Measurements from ENCODE around the gene ZNF219. TPM values are rescaled to one million over a fixed set of nuclear protein-coding genes. Genes with fewer than 3 reads are reported as not detected.

ZNF219 gene
- total and polyA plus RNA-seq, 2 of the 13 experiments (the other 11 are each of a cell fraction or from before 2014, with no cell fraction given) = 34.5 to 36.6 TPM

- TF ChIP-seq PRDM4 (CRISPR knock-in tag; IDR thresholded peaks at IDR 0.05; ENCODE audit: borderline replicate concordance) = no peak
- peak; percentile 84 for TF ChIP-seq HDAC2 (CRISPR knock-in tag; IDR thresholded peaks at IDR 0.05)
- TF ChIP-seq ZBTB46 (CRISPR knock-in tag; IDR thresholded peaks at IDR 0.05; ENCODE audit: borderline replicate concordance) = 0 out of 2 replicates have a peak, but pooled peaks have one; percentile 36
- TF ChIP-seq KDM2A (CRISPR knock-in tag; IDR thresholded peaks at IDR 0.05; ENCODE audit: borderline replicate concordance, low read depth) = peak; percentile 99
- no peak for TF ChIP-seq SNRNP70 (IDR thresholded peaks at IDR 0.05; ENCODE audit: low read depth, low read length)
- 0 out of 2 replicates have a peak, but pooled peaks have one; percentile 26 for TF ChIP-seq DPF2 (CRISPR knock-in tag; IDR thresholded peaks at IDR 0.05; ENCODE audit: borderline replicate concordance, low read depth)
- TF ChIP-seq KAT7 (CRISPR knock-in tag; IDR thresholded peaks at IDR 0.05; ENCODE audit: borderline replicate concordance) = peak; percentile 97
- no peak for TF ChIP-seq ZNF569 (CRISPR knock-in tag; IDR thresholded peaks at IDR 0.05; ENCODE audit: borderline replicate concordance)
- TF ChIP-seq ZNF576 (CRISPR knock-in tag; IDR thresholded peaks at IDR 0.05) = no peak
- TF ChIP-seq LBX2 (CRISPR knock-in tag; IDR thresholded peaks at IDR 0.05; ENCODE audit: borderline replicate concordance) = no peak
- TF ChIP-seq GZF1 (CRISPR knock-in tag; IDR thresholded peaks at IDR 0.05) = no peak
- TF ChIP-seq ZNF207 (IDR thresholded peaks at IDR 0.05; ENCODE audit: borderline replicate concordance) = no peak
- TF ChIP-seq DDIT3 (CRISPR knock-in tag; IDR thresholded peaks at IDR 0.05) = no peak
- peak; percentile 80 for TF ChIP-seq ZNF124 (CRISPR knock-in tag; IDR thresholded peaks at IDR 0.05)
- peak; percentile 84 for TF ChIP-seq ATF7-NPFF (CRISPR knock-in tag; IDR thresholded peaks at IDR 0.05; ENCODE audit: low read depth)
- 0 out of 2 replicates have a peak, but pooled peaks have one; percentile 42 for TF ChIP-seq SIX1 (CRISPR knock-in tag; IDR thresholded peaks at IDR 0.05; ENCODE audit: borderline replicate concordance)
- TF ChIP-seq CHD2 (IDR thresholded peaks at IDR 0.05; ENCODE audit: low read depth, low read length) = peak; percentile 30
- TF ChIP-seq TEAD2 (CRISPR knock-in tag; IDR thresholded peaks at IDR 0.05) = no peak
- peak; percentile 92 for TF ChIP-seq HOXA5 (CRISPR knock-in tag; IDR thresholded peaks at IDR 0.05)
- TF ChIP-seq ZNF180 (CRISPR knock-in tag; IDR thresholded peaks at IDR 0.05; ENCODE audit: borderline replicate concordance, low read depth) = 0 out of 2 replicates have a peak, but pooled peaks have one; percentile 30
Observed at GRCh38 chr14:21092273-21093011, 6.0 kb downstream of the ZNF219 start (continued).

All from HepG2 (cell line).